Upper lobe of left lung (tissue), 4 donors: ENCODE data around the gene WDR70.

Experiments
- EP300 ChIP-seq, 4 donors: sonication (generic); formaldehyde crosslinking; IDR thresholded peaks; one replicate each; pipeline ENCODE4 v1.5.1; 2017; ENCODE audit warnings: antibody characterized with exemption in 4 of 4, control low read depth in 2 of 4
- POLR2A ChIP-seq, 4 donors: fragments of 450-650 bp; IDR thresholded peaks; one replicate each; pipeline ENCODE4 v1.5.1; 2016 to 2017; ENCODE audit warnings: antibody characterized with exemption in 4 of 4, mild to moderate bottlenecking in 2 of 4
- POLR2AphosphoS5 ChIP-seq, 2 donors: sonication (generic); formaldehyde crosslinking; IDR thresholded peaks; one replicate each; pipeline ENCODE4 v1.5.1; 2017; ENCODE audit warnings: antibody characterized with exemption in 2 of 2
- TF ChIP-seq, protein P1 (sequence below), 6 experiments: fragments of 450-650 bp in 4 of 6; fragments of 200-600 bp in 2 of 6; sonication (generic) in 2 of 6; IDR thresholded peaks; one replicate each; pipeline ENCODE4 v1.5.1; 2016 to 2019; ENCODE audit warnings: antibody characterized with exemption in 6 of 6

DNA sequence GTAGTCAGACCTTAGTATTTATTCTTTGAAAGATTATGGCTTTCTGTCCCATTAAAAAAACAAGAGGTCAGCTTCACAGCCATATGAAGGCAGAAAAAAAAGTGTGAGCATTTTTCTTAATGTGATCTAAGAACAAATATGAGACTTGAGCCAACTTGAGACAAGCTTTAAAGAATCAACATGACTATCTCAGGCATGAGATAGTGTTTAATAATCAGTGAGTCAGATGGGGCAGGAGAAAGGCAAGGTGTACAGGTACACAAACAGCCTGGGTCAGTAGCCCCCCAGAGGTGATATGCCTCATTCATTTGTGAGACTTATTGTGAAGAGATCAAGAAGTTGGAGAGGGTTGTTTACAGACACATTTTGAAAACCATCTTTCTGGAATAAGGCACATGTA is 377.1 kb downstream of the WDR70 start:
- TF ChIP-seq, protein P1, sequence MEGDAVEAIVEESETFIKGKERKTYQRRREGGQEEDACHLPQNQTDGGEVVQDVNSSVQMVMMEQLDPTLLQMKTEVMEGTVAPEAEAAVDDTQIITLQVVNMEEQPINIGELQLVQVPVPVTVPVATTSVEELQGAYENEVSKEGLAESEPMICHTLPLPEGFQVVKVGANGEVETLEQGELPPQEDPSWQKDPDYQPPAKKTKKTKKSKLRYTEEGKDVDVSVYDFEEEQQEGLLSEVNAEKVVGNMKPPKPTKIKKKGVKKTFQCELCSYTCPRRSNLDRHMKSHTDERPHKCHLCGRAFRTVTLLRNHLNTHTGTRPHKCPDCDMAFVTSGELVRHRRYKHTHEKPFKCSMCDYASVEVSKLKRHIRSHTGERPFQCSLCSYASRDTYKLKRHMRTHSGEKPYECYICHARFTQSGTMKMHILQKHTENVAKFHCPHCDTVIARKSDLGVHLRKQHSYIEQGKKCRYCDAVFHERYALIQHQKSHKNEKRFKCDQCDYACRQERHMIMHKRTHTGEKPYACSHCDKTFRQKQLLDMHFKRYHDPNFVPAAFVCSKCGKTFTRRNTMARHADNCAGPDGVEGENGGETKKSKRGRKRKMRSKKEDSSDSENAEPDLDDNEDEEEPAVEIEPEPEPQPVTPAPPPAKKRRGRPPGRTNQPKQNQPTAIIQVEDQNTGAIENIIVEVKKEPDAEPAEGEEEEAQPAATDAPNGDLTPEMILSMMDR (IDR thresholded peaks at IDR 0.05) = no peak
- TF ChIP-seq POLR2A (IDR thresholded peaks at IDR 0.05) (no peak), EP300 (IDR thresholded peaks at IDR 0.05) (no peak), POLR2AphosphoS5 (IDR thresholded peaks at IDR 0.05) (no peak)
